GM19438 (cell line): ENCODE data around the gene ZNF14.
"Not testable (repeated sequence)": the region's sequence is repeated elsewhere in the genome, so short reads cannot be mapped to it uniquely, and the experiment has no call there.

Experiments used
- ATAC-seq: cut with Tn5 transposase; IDR thresholded peaks from one replicate; pipeline ENCODE4 v1.9.1; 2021; ENCODE audit warnings: low read depth; ENCODE audit not compliant: unreplicated experiment

ZNF14 gene

GRCh38 chr19:19732579-19733501 lies at the start of gene ZNF14:
ZNF14 (minus strand) TSS chr19:19733112; CDS start chr19:19732958, 154 bp downstream.
- peak; percentile 98 for ATAC-seq

DNA sequence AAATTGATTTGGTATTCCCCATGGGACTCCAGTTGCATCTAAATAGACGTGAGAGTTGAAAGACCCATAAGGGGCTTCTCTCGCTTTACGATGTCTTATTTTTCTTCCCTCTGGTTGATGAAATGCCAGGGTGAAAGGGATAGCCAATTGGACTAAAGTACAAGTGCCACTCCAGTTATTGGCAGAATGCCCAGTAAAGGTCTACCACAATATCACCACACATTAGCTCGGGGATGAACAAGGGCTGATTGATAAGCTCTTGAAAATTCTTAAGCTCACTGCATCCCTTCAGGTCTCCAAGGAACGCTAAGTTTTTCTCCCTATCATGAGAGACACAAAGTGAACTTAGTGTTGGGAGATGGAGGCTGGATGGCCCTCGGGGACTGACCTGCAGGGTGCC lies 48.9 kb upstream of the ZNF14 start:
- not testable (repeated sequence) for ATAC-seq

- no peak for ATAC-seq
These were observed 45.8 kb upstream of the ZNF14 start for GRCh38 chr19:19778666-19779065.

DNA sequence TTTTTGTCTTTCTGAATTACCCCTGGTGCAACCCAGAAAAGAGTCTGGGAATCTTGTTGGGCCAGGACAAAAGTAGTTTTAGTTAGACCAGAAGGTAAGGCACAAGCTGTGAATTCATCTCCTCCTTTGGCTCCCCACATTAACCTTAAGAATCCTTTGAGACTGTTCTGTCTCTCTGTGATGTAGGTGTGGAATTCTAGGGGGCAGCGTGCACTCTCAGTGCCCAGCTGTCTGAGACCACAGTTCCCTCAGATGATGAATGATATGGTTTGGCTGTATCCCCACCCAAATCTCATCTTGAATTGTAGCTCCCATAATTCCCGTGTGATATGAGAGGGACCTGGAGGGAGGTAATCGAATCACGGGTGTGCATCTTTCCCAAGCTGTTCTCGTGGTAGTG lies 44.8 kb upstream of the ZNF14 start:
- no peak for ATAC-seq

GRCh38 chr19:19776206-19777008 lies 43.5 kb upstream of the ZNF14 start:
- ATAC-seq = peak; percentile 96

DNA sequence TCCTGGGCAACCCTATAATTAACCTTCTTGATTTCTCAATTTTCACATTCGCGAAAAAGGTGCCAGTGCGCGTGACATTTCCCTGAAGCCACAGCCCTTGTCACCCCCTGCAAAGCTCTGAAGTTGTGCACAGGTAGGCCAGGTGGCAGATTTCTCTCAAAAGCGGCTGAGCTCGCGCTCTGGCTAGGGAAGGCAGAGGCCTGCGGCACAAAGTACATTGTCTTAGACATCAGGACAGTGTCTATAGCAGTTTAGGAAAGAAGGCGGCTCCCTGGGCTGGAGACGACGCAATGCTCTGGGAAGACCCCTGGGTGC lies 42.9 kb upstream of the ZNF14 start:
- ATAC-seq = no peak

GRCh38 chr19:19774354-19775033 lies 41.6 kb upstream of the ZNF14 start:
- no peak for ATAC-seq

DNA sequence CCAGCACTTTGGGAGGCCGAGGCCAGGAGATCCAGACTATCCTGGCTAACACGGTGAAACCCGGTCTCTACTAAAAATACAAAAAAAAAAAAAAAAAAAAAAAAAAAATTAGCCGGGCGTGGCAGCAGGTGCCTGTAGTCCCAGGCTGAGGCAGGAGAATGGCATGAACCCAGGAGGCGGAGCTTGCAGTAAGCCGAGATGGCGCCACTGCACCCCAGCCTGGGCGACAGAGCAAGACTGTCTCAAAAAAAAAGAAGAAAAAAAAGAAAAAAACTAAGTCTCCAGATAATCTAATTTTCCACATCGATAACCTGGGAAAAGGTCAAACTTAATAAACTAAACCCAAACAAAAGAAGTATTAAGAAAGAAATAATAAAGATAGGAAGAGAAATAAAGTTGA lies 39.1 kb upstream of the ZNF14 start:
- ATAC-seq = not testable (repeated sequence)

DNA sequence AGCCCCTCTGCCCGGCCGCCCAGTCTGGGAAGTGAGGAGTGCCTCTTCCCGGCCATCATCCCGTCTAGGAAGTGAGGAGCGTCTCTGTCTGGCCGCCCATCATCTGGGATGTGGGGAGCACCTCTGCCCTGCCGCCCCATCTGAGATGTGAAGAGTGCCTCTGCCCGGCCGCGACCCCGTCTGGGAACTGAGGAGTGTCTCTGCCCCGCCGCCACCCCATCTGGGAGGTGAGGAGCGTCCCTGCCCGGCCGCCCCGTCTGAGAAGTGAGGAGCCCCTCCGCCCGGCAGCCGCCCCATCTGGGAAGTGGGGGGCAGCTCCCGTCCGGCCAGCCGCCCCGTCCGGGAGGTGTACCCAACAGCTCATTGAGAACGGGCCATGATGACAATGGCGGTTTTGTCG lies 37.1 kb upstream of the ZNF14 start:
- ATAC-seq = not testable (repeated sequence)

GRCh38 chr19:19758164-19758563 lies 25.3 kb upstream of the ZNF14 start:
- no peak for ATAC-seq

GRCh38 chr19:19752760-19753403 lies 20.0 kb upstream of the ZNF14 start:
- ATAC-seq = no peak

- ATAC-seq = no peak
These were observed 18.9 kb upstream of the ZNF14 start for GRCh38 chr19:19751846-19752245.

- no peak for ATAC-seq
These were observed 18.2 kb upstream of the ZNF14 start for GRCh38 chr19:19750842-19751790.

- no peak for ATAC-seq
These were observed 17.3 kb upstream of the ZNF14 start for GRCh38 chr19:19749908-19750841.

DNA sequence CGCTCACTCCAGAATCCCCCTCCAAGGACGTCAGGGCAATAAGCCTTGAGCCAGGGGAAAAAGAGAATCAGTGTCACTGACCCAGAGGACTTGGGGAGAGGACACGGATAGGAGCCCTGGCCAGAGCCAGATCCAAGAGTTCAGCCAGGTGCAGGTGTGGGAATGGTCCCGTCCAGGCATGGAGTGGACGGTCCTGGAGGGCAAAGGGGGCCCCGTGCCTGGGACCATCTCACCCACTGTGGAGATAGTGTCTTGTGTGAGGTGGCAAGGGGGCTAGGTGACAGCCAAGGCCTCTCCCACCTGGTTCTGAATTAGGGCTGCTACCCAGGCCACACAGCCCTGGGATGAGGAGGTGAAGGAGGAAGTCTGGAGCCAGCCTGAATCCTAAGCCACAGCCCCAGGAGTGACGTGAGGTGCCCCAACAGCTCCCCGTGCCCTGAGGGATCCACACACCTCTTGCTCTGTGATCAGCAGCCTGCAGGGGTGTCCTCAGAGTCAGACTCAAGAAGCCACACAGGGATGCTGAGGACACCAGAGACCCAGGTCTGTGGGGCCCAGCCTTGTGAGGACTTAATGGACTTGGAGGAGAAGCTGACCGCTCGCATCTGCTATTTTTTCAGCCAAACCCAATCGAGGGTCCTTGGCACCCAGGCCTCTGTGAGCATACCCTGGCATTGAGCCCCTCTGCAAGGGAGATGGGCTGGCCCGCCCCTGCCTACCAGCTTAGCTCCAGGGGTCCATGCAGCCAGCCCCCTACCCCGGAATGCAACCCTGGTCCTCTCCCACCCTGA lies 16.4 kb upstream of the ZNF14 start:
- ATAC-seq = no peak

- ATAC-seq = no peak
These were observed 15.5 kb upstream of the ZNF14 start for GRCh38 chr19:19748249-19748938.
